Measurements from ENCODE around the gene CAMK1G.

CAMK1G gene

DNA sequence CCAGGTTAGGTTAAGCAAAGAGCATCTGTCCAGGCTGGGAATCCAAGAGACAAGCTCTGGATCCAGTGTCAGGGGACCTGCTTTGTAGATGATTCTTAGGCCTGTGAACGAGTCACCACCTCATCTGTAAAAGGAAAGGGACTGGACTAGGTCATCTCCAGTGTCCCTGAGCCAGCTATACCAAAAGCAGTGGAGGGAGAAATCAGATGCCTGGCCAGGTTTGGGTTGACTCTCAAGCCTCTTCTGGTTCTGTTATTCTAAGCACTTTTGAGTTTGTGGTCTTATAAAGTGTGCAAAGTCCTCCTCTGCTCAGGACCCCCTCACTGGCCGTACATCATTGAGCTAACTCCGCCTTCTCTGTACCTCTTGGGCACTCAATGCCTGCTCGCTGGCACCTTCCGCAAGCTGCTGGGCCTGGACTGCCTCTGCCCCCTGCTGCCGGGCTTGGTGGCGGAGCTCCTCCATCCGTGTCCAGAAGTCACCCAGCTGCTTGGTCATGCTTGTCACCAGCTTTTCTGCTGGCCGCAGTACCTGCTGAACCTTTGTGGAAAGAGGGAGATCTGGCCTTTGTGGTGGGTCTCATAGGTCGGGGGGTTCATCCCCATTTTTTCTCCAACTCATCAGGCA lies 33.6 kb downstream of the CAMK1G start:
- TF ChIP-seq, protein P1, sequence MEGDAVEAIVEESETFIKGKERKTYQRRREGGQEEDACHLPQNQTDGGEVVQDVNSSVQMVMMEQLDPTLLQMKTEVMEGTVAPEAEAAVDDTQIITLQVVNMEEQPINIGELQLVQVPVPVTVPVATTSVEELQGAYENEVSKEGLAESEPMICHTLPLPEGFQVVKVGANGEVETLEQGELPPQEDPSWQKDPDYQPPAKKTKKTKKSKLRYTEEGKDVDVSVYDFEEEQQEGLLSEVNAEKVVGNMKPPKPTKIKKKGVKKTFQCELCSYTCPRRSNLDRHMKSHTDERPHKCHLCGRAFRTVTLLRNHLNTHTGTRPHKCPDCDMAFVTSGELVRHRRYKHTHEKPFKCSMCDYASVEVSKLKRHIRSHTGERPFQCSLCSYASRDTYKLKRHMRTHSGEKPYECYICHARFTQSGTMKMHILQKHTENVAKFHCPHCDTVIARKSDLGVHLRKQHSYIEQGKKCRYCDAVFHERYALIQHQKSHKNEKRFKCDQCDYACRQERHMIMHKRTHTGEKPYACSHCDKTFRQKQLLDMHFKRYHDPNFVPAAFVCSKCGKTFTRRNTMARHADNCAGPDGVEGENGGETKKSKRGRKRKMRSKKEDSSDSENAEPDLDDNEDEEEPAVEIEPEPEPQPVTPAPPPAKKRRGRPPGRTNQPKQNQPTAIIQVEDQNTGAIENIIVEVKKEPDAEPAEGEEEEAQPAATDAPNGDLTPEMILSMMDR (IDR thresholded peaks at IDR 0.05; ENCODE audit: low read depth, low read length, missing control alignments), result no peak
- H3K4me3 ChIP-seq (replicated peaks; ENCODE audit: low read depth, low read length), result no peak overlapping the region
- no peak for DNase-seq (ENCODE audit: extremely low read depth, low read depth)

DNA sequence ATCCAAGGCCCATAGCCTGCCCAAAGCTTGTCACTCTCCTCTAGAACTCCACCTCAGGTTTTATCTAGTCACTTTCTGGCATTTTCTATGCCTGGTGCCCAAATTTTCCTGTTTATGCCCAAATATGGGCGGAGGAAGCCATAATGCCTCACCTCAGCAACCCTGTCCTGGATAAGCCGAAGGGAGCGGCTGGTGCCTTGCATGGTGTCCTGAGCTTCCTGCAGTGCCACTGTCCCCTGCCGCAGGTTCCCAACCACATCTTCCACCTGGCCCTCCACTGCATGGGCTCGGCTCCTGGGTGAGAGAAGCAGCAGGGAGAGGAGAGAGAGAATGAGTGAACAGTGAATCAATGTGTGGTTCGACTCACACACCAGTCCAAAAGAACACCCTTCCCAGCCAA lies 34.2 kb downstream of the CAMK1G start:
- no peak overlapping the region for H3K4me3 ChIP-seq (replicated peaks; ENCODE audit: low read depth, low read length)
- DNase-seq (ENCODE audit: extremely low read depth, low read depth), result no peak
- TF ChIP-seq, protein P1 (IDR thresholded peaks at IDR 0.05; ENCODE audit: low read depth, low read length, missing control alignments), result no peak

DNA sequence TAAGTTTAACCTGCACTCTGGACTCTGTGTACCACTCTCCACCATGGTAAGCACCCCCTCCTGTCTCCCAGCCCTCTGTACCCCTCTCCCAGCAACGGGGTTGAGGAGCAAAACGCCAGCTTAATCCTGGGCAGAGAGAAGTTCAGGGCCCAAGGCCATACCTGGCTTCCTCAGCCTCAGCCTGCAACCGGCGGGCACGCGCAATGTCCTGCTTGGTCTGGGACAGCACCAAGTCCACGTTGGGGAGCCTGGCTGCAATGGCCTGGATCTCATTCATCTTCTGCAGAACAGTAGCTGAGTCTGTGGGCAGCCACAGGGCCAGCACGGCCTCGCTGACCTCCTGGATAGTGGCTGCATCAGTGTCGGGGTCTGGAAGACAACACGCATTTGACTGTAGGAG lies 34.8 kb downstream of the CAMK1G start:
- H3K4me3 ChIP-seq (replicated peaks; ENCODE audit: low read depth, low read length), result no peak overlapping the region
- DNase-seq (ENCODE audit: extremely low read depth, low read depth), result no peak
- TF ChIP-seq, protein P1 (IDR thresholded peaks at IDR 0.05; ENCODE audit: low read depth, low read length, missing control alignments), result no peak

DNA sequence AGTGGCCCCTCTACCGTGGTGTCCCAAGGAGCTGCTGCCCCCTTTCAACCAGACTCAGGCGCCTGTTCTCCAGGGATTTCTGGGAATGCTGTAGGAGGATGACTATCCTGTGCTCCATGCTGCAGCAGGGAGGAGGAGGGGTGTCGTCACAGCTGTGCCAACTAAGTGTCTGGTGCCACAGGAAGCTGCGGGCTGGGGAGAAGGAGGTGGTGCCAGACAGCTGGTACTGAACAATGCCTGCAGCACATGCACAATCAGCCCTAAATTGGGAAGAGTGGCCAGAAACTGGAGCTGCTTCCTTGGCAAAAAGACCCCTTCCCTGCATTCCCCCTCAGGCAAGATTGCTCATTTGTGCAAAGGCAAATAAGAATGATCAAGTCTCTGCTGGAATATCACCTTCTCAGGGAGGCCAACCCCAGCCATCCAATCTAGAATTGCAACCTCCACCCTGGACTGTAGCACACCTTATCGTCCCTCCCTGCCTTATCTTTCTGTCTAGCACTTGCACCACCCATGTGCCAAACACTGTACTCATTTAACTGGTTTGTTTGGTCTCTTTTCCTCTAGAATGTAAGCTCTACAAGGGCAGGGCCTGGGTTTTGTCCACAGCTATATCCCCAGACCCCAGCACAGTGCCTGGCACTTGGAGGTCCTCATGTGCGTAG lies 35.4 kb downstream of the CAMK1G start:
- no peak overlapping the region for H3K4me3 ChIP-seq (replicated peaks; ENCODE audit: low read depth, low read length)
- TF ChIP-seq, protein P1 (IDR thresholded peaks at IDR 0.05; ENCODE audit: low read depth, low read length, missing control alignments), result no peak
- DNase-seq (ENCODE audit: extremely low read depth, low read depth), result no peak

DNA sequence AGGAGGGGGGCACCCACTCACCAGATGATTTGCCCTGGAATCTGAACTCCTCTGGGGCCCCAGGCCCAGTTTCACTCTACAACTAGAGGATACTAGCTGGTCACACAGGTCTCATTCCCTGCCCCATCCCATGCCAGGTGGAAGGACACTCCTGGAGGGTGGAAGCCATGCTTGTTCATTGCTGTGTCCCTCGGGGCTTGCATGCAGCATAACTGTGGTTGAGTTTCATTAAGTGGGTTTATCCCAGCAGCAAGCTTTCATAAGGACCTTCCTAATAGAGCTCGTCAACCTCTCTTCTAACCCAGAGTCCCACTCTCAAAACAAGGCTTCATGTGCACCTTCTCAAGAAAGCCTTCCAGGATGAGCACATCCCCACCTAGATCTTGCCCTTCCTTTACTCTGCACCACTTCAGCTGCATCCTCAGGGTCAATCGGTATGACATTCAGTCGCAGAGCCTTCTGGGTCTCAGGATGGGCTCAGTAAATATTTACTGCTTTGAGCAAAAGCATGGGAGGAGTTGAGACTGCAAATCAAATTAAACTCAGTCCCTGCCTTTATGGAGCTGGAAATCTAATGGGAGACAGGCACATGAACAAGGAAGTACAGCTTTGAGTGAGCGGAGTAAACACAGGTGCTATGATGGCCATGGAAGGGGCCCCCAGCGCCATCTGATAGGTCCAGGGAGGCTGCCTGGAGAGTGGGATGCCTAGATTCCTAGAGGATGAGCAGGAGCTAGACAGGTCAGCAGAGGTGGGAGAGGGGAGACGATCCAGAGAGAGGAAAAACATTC lies 36.4 kb downstream of the CAMK1G start:
- no peak overlapping the region for H3K4me3 ChIP-seq (replicated peaks; ENCODE audit: low read depth, low read length)
- no peak for DNase-seq (ENCODE audit: extremely low read depth, low read depth)
- TF ChIP-seq, protein P1 (IDR thresholded peaks at IDR 0.05; ENCODE audit: low read depth, low read length, missing control alignments), result no peak

DNA sequence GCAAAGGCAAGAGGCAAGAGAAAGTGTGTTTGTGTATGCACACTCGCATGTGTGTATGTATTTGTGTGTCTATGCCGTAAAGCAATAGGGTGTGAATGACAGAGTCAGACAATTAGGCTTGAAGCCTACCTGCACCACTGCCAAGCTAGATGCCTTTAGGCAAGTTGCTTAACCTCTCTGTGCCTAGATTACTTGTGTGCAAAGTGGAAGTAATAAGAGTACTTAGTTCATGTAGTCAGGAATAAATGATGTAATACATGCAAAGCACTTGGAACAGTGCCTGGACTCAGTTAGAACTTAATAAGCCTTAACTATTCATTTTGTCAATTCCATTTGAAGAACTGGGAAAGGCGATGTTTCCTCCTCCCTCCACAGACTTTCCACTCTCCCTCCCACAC lies 37.0 kb downstream of the CAMK1G start:
- H3K4me3 ChIP-seq (replicated peaks; ENCODE audit: low read depth, low read length), result no peak overlapping the region
- no peak for DNase-seq (ENCODE audit: extremely low read depth, low read depth)
- TF ChIP-seq, protein P1 (IDR thresholded peaks at IDR 0.05; ENCODE audit: low read depth, low read length, missing control alignments), result no peak
